ENCODE data around the gene TNIK. TPM values are rescaled to one million over a fixed set of nuclear protein-coding genes. Genes with fewer than 3 reads are reported as not detected.

Gene TNIK
- polyA plus RNA-seq, 1 of the 3 experiments (the other 2 are of a cell fraction), result 19.4 TPM

- TF ChIP-seq SMC3 (IDR thresholded peaks at IDR 0.05; ENCODE audit: low read depth, low read length), result no peak
- TF ChIP-seq FOSL2 (IDR thresholded peaks at IDR 0.05; ENCODE audit: borderline replicate concordance, low read depth), result no peak
- no peak for TF ChIP-seq POLR2AphosphoS5 (IDR thresholded peaks at IDR 0.05; ENCODE audit: low read depth, low read length)
These were observed 214.1 kb downstream of the TNIK start (continued) for GRCh38 chr3:171245796-171246765.

- H3K4me2 ChIP-seq, result no peak overlapping the region
- H2AFZ ChIP-seq (ENCODE audit: low read depth), result no peak overlapping the region
- ChIA-PET CTCF (no interaction called here), POLR2A (no interaction called here)
- H3K9me3 ChIP-seq, result no peaks in the 10 kb centered on the region
- no peak for TF ChIP-seq IRF3 (IDR thresholded peaks at IDR 0.05; ENCODE audit: low read depth, low read length)
- no peak for TF ChIP-seq REST (IDR thresholded peaks at IDR 0.05; ENCODE audit: low read depth, low read length)
- no peak for TF ChIP-seq FOSL2 (IDR thresholded peaks at IDR 0.05; ENCODE audit: borderline replicate concordance, low read depth)
- TF ChIP-seq GABPA (IDR thresholded peaks at IDR 0.05; ENCODE audit: low read depth), result no peak
- TF ChIP-seq TAF1 (IDR thresholded peaks at IDR 0.05; ENCODE audit: borderline replicate concordance, low read depth, low read length), result no peak
- no peak for TF ChIP-seq GATA2 (CRISPR knock-in tag; IDR thresholded peaks at IDR 0.05)
- no peak for TF ChIP-seq USF1 (IDR thresholded peaks at IDR 0.05; ENCODE audit: borderline replicate concordance, low read depth)
- no peak for TF ChIP-seq SIN3A (IDR thresholded peaks at IDR 0.05; ENCODE audit: borderline replicate concordance, low read depth, low read length)
- TF ChIP-seq CHD2 (IDR thresholded peaks at IDR 0.05; ENCODE audit: low read length, partially characterized antibody), result no peak
- peaks cover 4% of the 10 kb centered on the region for H3F3A ChIP-seq (replicated peaks; ENCODE audit: insufficient read depth)
- no peaks in the 10 kb centered on the region for H3K4me1 ChIP-seq (ENCODE audit: control insufficient read depth in 1 of 2, insufficient read depth in 2 of 2, low read depth in 1 of 2, low read length in 1 of 2)
- WGBS (ENCODE audit: low lambda C conversion rate), result 50% methylated on average over 2 of the region's 2 CpGs
- DNase-seq, result no peak
- peaks cover 5% of the 10 kb centered on the region; the same call in 1 of the 2 replicates for H3K79me2 ChIP-seq (ENCODE audit: insufficient read depth)
- no peaks in the 10 kb centered on the region for H3K36me3 ChIP-seq (replicated peaks in 1 of 2; ENCODE audit: control insufficient read depth in 1 of 2, insufficient read depth in 2 of 2, low read length in 1 of 2)
- no peak overlapping the region for H3K4me3 ChIP-seq (ENCODE audit: low read depth in 2 of 2, low read length in 1 of 2)
- H3K27ac ChIP-seq (ENCODE audit: low read depth in 2 of 2, low read length in 1 of 2), result no peak overlapping the region
- H4K20me1 ChIP-seq (ENCODE audit: insufficient read depth), result no peaks in the 10 kb centered on the region
- H3K27me3 ChIP-seq (ENCODE audit: insufficient read depth), result no peaks in the 10 kb centered on the region
- no peaks in the 10 kb centered on the region for H3K9me2 ChIP-seq
- no peak overlapping the region for H3K9ac ChIP-seq
These were observed 217.3 kb downstream of the TNIK start for GRCh38 chr3:171242951-171243350.
